Fibroblast of lung (primary cell): Measurements from ENCODE around the gene C15orf40. TPM values are rescaled to one million over a fixed set of nuclear protein-coding genes. Genes with fewer than 3 reads are reported as not detected.

Source experiments
- DNase-seq, 2 donors: peaks; one replicate each; pipeline versions ENCODE4 v3.0.0 to v3.0.0-alpha.2; 2010; ENCODE audit warnings: low read depth in 2 of 2
- H2AFZ ChIP-seq: 2 replicates; pipeline ENCODE4 v1.5.1; 2012; ENCODE audit warnings: low read length, control low read depth, inconsistent platforms
- H3K27ac ChIP-seq: 2 replicates; pipeline ENCODE4 v1.5.1; 2011; ENCODE audit warnings: low read length, control low read depth; ENCODE audit not compliant: insufficient read depth
- H3K27me3 ChIP-seq: 2 replicates; pipeline ENCODE4 v1.5.1; 2011; ENCODE audit warnings: mild to moderate bottlenecking, low read length; ENCODE audit not compliant: control insufficient read depth, insufficient read depth
- H3K36me3 ChIP-seq: 2 replicates; pipeline ENCODE4 v1.5.1; 2011; ENCODE audit warnings: low read length; ENCODE audit not compliant: control insufficient read depth, insufficient read depth
- H3K4me1 ChIP-seq: 2 replicates; pipeline ENCODE4 v1.5.1; 2011; ENCODE audit warnings: low read length; ENCODE audit not compliant: control insufficient read depth, insufficient read depth; ENCODE audit errors: extremely low read depth
- H3K4me2 ChIP-seq: 2 replicates; pipeline ENCODE4 v1.5.1; 2011; ENCODE audit warnings: low read length, control low read depth; ENCODE audit not compliant: insufficient read depth; ENCODE audit errors: extremely low read depth
- H3K4me3 ChIP-seq, 4 experiments: fragments of 200-600 bp in 1 of 4; sonication (generic) in 1 of 4; replicated peaks in 1 of 4; 2 replicates each; pipeline ENCODE4 v1.5.1; 2011 to 2016; ENCODE audit warnings: low read length in 4 of 4, low read depth in 3 of 4, mild to moderate bottlenecking in 3 of 4, control low read depth in 2 of 4, inconsistent platforms in 1 of 4, mixed read lengths in 1 of 4; ENCODE audit not compliant: insufficient read depth in 1 of 4; ENCODE audit errors: control extremely low read depth in 1 of 4
- H3K79me2 ChIP-seq: 2 replicates; pipeline ENCODE4 v1.5.1; 2012; ENCODE audit warnings: mild to moderate bottlenecking, low read length, inconsistent platforms; ENCODE audit not compliant: control insufficient read depth, insufficient read depth
- H3K9ac ChIP-seq: 2 replicates; pipeline ENCODE4 v1.5.1; 2011; ENCODE audit warnings: mild to moderate bottlenecking, low read length, control low read depth; ENCODE audit not compliant: insufficient read depth
- H3K9me3 ChIP-seq: 2 replicates; pipeline ENCODE4 v1.5.1; 2012; ENCODE audit warnings: low read depth, low read length; ENCODE audit not compliant: control insufficient read depth, insufficient read depth
- H4K20me1 ChIP-seq: 2 replicates; pipeline ENCODE4 v1.5.1; 2011; ENCODE audit warnings: low read length; ENCODE audit not compliant: control insufficient read depth, insufficient read depth; ENCODE audit errors: extremely low read depth
- CTCF ChIP-seq, 2 donors: IDR thresholded peaks in 1 of 2; conservative IDR thresholded peaks in 1 of 2; 1 replicate in 1 of 2; 2 replicates in 1 of 2; pipeline ENCODE4 v1.5.1; 2011 to 2012; ENCODE audit warnings: low read length in 2 of 2, control low read depth in 1 of 2, inconsistent platforms in 1 of 2, low read depth in 1 of 2, mild to moderate bottlenecking in 1 of 2
- EZH2 ChIP-seq: IDR thresholded peaks from 2 replicates; pipeline ENCODE4 v1.5.1; 2012; ENCODE audit warnings: low read length, control low read depth, mild to moderate bottlenecking; ENCODE audit errors: missing control alignments
- polyA plus RNA-seq, 2 donors: library from polyadenylated mRNA; depleted of rRNA in 1 of 2; stranded (reverse) in 1 of 2; unstranded in 1 of 2; fragments of >200 nt; gene quantifications; 2 replicates each; pipeline ENCODE4 v1.2.1, GENCODE V29; 2011 to 2012; ENCODE audit warnings: missing spikeins in 1 of 2
- total RNA-seq: library from RNA; depleted of rRNA; stranded (reverse); fragments of >200 nt; gene quantifications from 2 replicates; pipeline ENCODE4 v1.2.1, GENCODE V29; 2014

Gene C15orf40
- total and polyA plus RNA-seq, 2 donors (not counting 1 experiment from before 2014, with no cell fraction given) = 12.6 to 20.7 TPM

GRCh38 chr15:82944821-82945220 lies 66.6 kb downstream of the C15orf40 start:
- Histone ChIP-seq H3K36me3 (no peaks in the 10 kb centered on the region), H3K79me2 (no peaks in the 10 kb centered on the region), H3K9me3 (no peaks in the 10 kb centered on the region), H3K27me3 (peaks cover 3% of the 10 kb centered on the region), H3K27ac (no peak overlapping the region), H3K4me2 (no peak overlapping the region), H3K9ac (no peak overlapping the region), H4K20me1 (no peaks in the 10 kb centered on the region), H3K4me3 (no peak overlapping the region), H2AFZ (no peak overlapping the region), H3K4me1 (no peaks in the 10 kb centered on the region)
- TF ChIP-seq EZH2 (no peak), CTCF (conservative IDR thresholded peaks at IDR 0.05 in 1 of 2, IDR thresholded peaks at IDR 0.05 in 1 of 2; ENCODE audit: low read depth in 1 of 2, low read length in 2 of 2) (no peak)
- peak in 1 of 2 donors; percentile 71 for DNase-seq

- H3K9ac ChIP-seq = no peak overlapping the region
- no peaks in the 10 kb centered on the region for H4K20me1 ChIP-seq
- no peak for DNase-seq
- no peak overlapping the region for H2AFZ ChIP-seq
- H3K4me2 ChIP-seq = no peak overlapping the region
- no peaks in the 10 kb centered on the region for H3K9me3 ChIP-seq
- H3K27ac ChIP-seq = no peak overlapping the region
- no peaks in the 10 kb centered on the region for H3K36me3 ChIP-seq
- H3K4me1 ChIP-seq = no peaks in the 10 kb centered on the region
- no peaks in the 10 kb centered on the region for H3K79me2 ChIP-seq
- H3K4me3 ChIP-seq = no peak overlapping the region
- TF ChIP-seq CTCF (conservative IDR thresholded peaks at IDR 0.05 in 1 of 2, IDR thresholded peaks at IDR 0.05 in 1 of 2; ENCODE audit: low read depth in 1 of 2, low read length in 2 of 2) = no peak
- no peak for TF ChIP-seq EZH2
- peaks cover under 1% of the 10 kb centered on the region for H3K27me3 ChIP-seq
These were observed 67.4 kb downstream of the C15orf40 start for GRCh38 chr15:82944056-82944455.

GRCh38 chr15:82943176-82943575 lies 68.3 kb downstream of the C15orf40 start:
- Histone ChIP-seq H3K4me2 (no peak overlapping the region), H3K27me3 (no peaks in the 10 kb centered on the region), H2AFZ (no peak overlapping the region), H3K4me1 (no peaks in the 10 kb centered on the region), H3K79me2 (no peaks in the 10 kb centered on the region), H3K27ac (no peak overlapping the region), H3K9me3 (no peaks in the 10 kb centered on the region), H3K36me3 (no peaks in the 10 kb centered on the region), H3K4me3 (no peak overlapping the region), H4K20me1 (no peaks in the 10 kb centered on the region), H3K9ac (no peak overlapping the region)
- TF ChIP-seq CTCF (conservative IDR thresholded peaks at IDR 0.05 in 1 of 2, IDR thresholded peaks at IDR 0.05 in 1 of 2; ENCODE audit: low read depth in 1 of 2, low read length in 2 of 2) (no peak), EZH2 (no peak)
- DNase-seq = no peak
